IMR-90 (cell line): Measurements from ENCODE around the gene AGPAT3. TPM values are rescaled to one million over a fixed set of nuclear protein-coding genes. Genes with fewer than 3 reads are reported as not detected.

Source experiments
- ATAC-seq: fragments of 200-7000 bp; cut with Tn5 transposase; 2 replicates; pipeline ENCODE4 v1.9.1; 2020; ENCODE audit warnings: low read depth, mild to moderate bottlenecking, moderate library complexity
- BruUV-seq: library from RNA; stranded (reverse); fragments of 400-500 nt; replicated peaks from 2 replicates; lab custom pipeline; 2021; lab: Mats Ljungman, UMichigan
- CTCF ChIA-PET: fragments of 300-600 bp; formaldehyde crosslinking; extraction: SDS; loops from one replicate; lab custom pipeline; 2021; ENCODE audit warnings: antibody characterized with exemption; lab: Yijun Ruan, JAX
- POLR2A ChIA-PET: fragments of 300-600 bp; sonication (Branson Sonifier 250); formaldehyde crosslinking; loops from one replicate; lab custom pipeline; 2022; ENCODE audit warnings: antibody characterized with exemption; ENCODE audit not compliant: unreplicated experiment; lab: Charles Lee
- DNase-seq: peaks from one replicate; pipeline ENCODE4 v3.0.0; 2013
- H2AFZ ChIP-seq: replicated peaks from 2 replicates; pipeline ENCODE3; 2013; ENCODE audit warnings: low read length, mild to moderate bottlenecking; ENCODE audit not compliant: poor library complexity
- H2AK5ac ChIP-seq: 2 replicates; pipeline ENCODE4 v1.6.1; 2013; ENCODE audit warnings: low read depth, low read length, inconsistent platforms
- H2AK9ac ChIP-seq: replicated peaks from 2 replicates; pipeline ENCODE3; 2013; ENCODE audit warnings: mild to moderate bottlenecking, low read depth, low read length, moderate library complexity; ENCODE audit not compliant: poor library complexity
- H2BK120ac ChIP-seq: 2 replicates; pipeline ENCODE4 v1.6.1; 2013; ENCODE audit warnings: low read depth, low read length, inconsistent platforms
- H2BK15ac ChIP-seq: 3 replicates; pipeline ENCODE4 v1.6.1; 2013; ENCODE audit warnings: low read depth, low read length, inconsistent platforms
- H2BK20ac ChIP-seq: 2 replicates; pipeline ENCODE4 v1.6.1; 2013; ENCODE audit warnings: low read depth, mild to moderate bottlenecking, inconsistent platforms, low read length, moderate library complexity
- H2BK5ac ChIP-seq: 2 replicates; pipeline ENCODE4 v1.6.1; 2013; ENCODE audit warnings: mild to moderate bottlenecking, low read depth, low read length, inconsistent platforms; ENCODE audit not compliant: poor library complexity, severe bottlenecking
- H3K14ac ChIP-seq: replicated peaks from 2 replicates; pipeline ENCODE4 v1.6.1; 2013; ENCODE audit warnings: low read depth, low read length, inconsistent platforms
- H3K18ac ChIP-seq: 2 replicates; pipeline ENCODE4 v1.6.1; 2013; ENCODE audit warnings: low read depth, low read length, control low read depth
- H3K23ac ChIP-seq: 2 replicates; pipeline ENCODE4 v1.6.1; 2013; ENCODE audit warnings: low read depth, low read length, inconsistent platforms
- H3K27ac ChIP-seq: 2 replicates; pipeline ENCODE4 v1.5.1; 2013; ENCODE audit warnings: mild to moderate bottlenecking, control low read depth, low read length; ENCODE audit not compliant: insufficient read depth
- H3K27me3 ChIP-seq: 2 replicates; pipeline ENCODE4 v1.6.1; 2013; ENCODE audit warnings: low read length; ENCODE audit not compliant: control insufficient read depth, insufficient read depth
- H3K36me3 ChIP-seq: 2 replicates; pipeline ENCODE4 v1.6.1; 2013; ENCODE audit warnings: low read length, mixed read lengths; ENCODE audit not compliant: control insufficient read depth, insufficient read depth
- H3K4ac ChIP-seq: 2 replicates; pipeline ENCODE4 v1.6.1; 2013; ENCODE audit warnings: low read depth, low read length, inconsistent platforms
- H3K4me1 ChIP-seq: 2 replicates; pipeline ENCODE4 v1.6.1; 2013; ENCODE audit warnings: low read length, mixed read lengths; ENCODE audit not compliant: control insufficient read depth, insufficient read depth
- H3K4me2 ChIP-seq: 2 replicates; pipeline ENCODE4 v1.6.1; 2013; ENCODE audit warnings: low read depth, mild to moderate bottlenecking, control low read depth, low read length, moderate library complexity
- H3K4me3 ChIP-seq: 2 replicates; pipeline ENCODE4 v1.5.1; 2013; ENCODE audit warnings: low read depth, mild to moderate bottlenecking, control low read depth, low read length, moderate library complexity; ENCODE audit not compliant: insufficient read depth
- H3K56ac ChIP-seq: 2 replicates; pipeline ENCODE4 v1.6.1; 2013; ENCODE audit warnings: low read length, inconsistent platforms; ENCODE audit not compliant: insufficient read depth; ENCODE audit errors: extremely low read depth
- H3K79me1 ChIP-seq, 2 experiments: 2 replicates each; pipeline ENCODE4 v1.6.1; 2013; ENCODE audit warnings: low read length in 2 of 2, inconsistent platforms in 1 of 2, low read depth in 1 of 2
- H3K9ac ChIP-seq: 2 replicates; pipeline ENCODE4 v1.6.1; 2013; ENCODE audit warnings: low read depth, low read length, control low read depth
- H3K9me1 ChIP-seq: 2 replicates; pipeline ENCODE4 v1.6.1; 2013; ENCODE audit warnings: low read length, inconsistent platforms; ENCODE audit not compliant: insufficient read depth
- H3K9me3 ChIP-seq: 2 replicates; pipeline ENCODE4 v1.6.1; 2013; ENCODE audit warnings: low read length; ENCODE audit not compliant: control insufficient read depth, insufficient read depth
- H4K20me1 ChIP-seq: 2 replicates; pipeline ENCODE4 v1.6.1; 2013; ENCODE audit warnings: low read length, inconsistent platforms; ENCODE audit not compliant: insufficient read depth
- H4K5ac ChIP-seq: 2 replicates; pipeline ENCODE4 v1.6.1; 2013; ENCODE audit warnings: mild to moderate bottlenecking, low read depth, low read length, control low read depth
- H4K8ac ChIP-seq, 2 experiments: 2 replicates each; pipeline ENCODE4 v1.6.1; 2013; ENCODE audit warnings: low read depth in 2 of 2, low read length in 2 of 2, control low read depth in 1 of 2, inconsistent platforms in 1 of 2
- H4K91ac ChIP-seq: 2 replicates; pipeline ENCODE4 v1.6.1; 2013; ENCODE audit warnings: low read depth, low read length, inconsistent platforms; ENCODE audit not compliant: insufficient read depth
- BHLHE40 ChIP-seq: fragments of 150-350 bp; IDR thresholded peaks from 2 replicates; pipeline ENCODE4 v1.6.1; 2016; ENCODE audit warnings: mild to moderate bottlenecking, low read depth, low read length
- CEBPB ChIP-seq: IDR thresholded peaks from 2 replicates; pipeline ENCODE4 v1.6.1; 2012; ENCODE audit warnings: low read depth, low read length, improper control_type of control experiment
- CHD1 ChIP-seq: IDR thresholded peaks from 2 replicates; pipeline ENCODE4 v1.6.1; 2012; ENCODE audit warnings: low read depth, low read length, improper control_type of control experiment
- CTCF ChIP-seq: conservative IDR thresholded peaks from 2 replicates; pipeline ENCODE4 v1.5.1; 2012; ENCODE audit warnings: mild to moderate bottlenecking, low read depth, low read length, improper control_type of control experiment
- FOS ChIP-seq: fragments of 150-350 bp; IDR thresholded peaks from 2 replicates; pipeline ENCODE4 v1.6.1; 2016; ENCODE audit warnings: low read depth, low read length
- MAZ ChIP-seq: IDR thresholded peaks from 2 replicates; pipeline ENCODE4 v1.6.1; 2012; ENCODE audit warnings: low read depth, mild to moderate bottlenecking, low read length, improper control_type of control experiment, moderate library complexity, borderline replicate concordance
- RAD21 ChIP-seq: IDR thresholded peaks from 2 replicates; pipeline ENCODE4 v1.6.1; 2012; ENCODE audit warnings: low read length, improper control_type of control experiment
- RCOR1 ChIP-seq: IDR thresholded peaks from 2 replicates; pipeline ENCODE4 v1.6.1; 2012; ENCODE audit warnings: mild to moderate bottlenecking, low read length, improper control_type of control experiment; ENCODE audit not compliant: insufficient replicate concordance
- SMC3 ChIP-seq: fragments of 150-350 bp; IDR thresholded peaks from 2 replicates; pipeline ENCODE4 v1.6.1; 2016; ENCODE audit warnings: low read depth, mild to moderate bottlenecking, antibody characterized with exemption, low read length, moderate library complexity
- USF2 ChIP-seq: fragments of 150-350 bp; IDR thresholded peaks from 2 replicates; pipeline ENCODE4 v1.6.1; 2017; ENCODE audit warnings: mild to moderate bottlenecking, antibody characterized with exemption, low read length, low read depth
- WGBS, 2 experiments: methylation state at CpG; one replicate each; pipeline versions ENCODE4 v1.1.5 to v1.1.7; 2013; ENCODE audit warnings: missing lambda C conversion rate in 2 of 2; ENCODE audit not compliant: insufficient read length in 1 of 2; ENCODE audit errors: extremely low coverage in 2 of 2; 5-methylcytosine and 5-hydroxymethylcytosine counted together
- dilution Hi-C: fragments of 300-500 bp; cut with HindIII; formaldehyde crosslinking; loops from one replicate; pipeline ENCODE4 v1.14.3; 2018; ENCODE audit warnings: low sequenced_read_pairs; ENCODE audit not compliant: unreplicated experiment
- in situ Hi-C: fragments of 300-500 bp; cut with MboI; formaldehyde crosslinking; loops from 3 replicates; pipeline ENCODE4 v1.14.3; 2019; ENCODE audit warnings: low sequenced_read_pairs, inconsistent platforms, mixed read lengths
- intact Hi-C: fragments of 100-400 bp; cut with micrococcal nuclease; formaldehyde crosslinking; loops from 2 replicates; pipeline ENCODE4 v1.10.0; 2022
- polyA plus RNA-seq, 3 experiments: library from polyadenylated mRNA; depleted of rRNA; stranded (reverse); fragments of >200 nt; gene quantifications; 2 replicates each; pipeline ENCODE4 v1.2.3, GENCODE V29; 2012; ENCODE audit warnings: low replicate concordance in 1 of 3
- total RNA-seq: library from RNA; depleted of rRNA; stranded (reverse); fragments of >200 nt; gene quantifications from 2 replicates; pipeline ENCODE4 v1.2.3, GENCODE V29; 2012

AGPAT3 gene
- total and polyA plus RNA-seq, 2 of the 4 experiments (the other 2 are of a cell fraction), result 27.1 to 38.7 TPM

GRCh38 chr21:43866659-43867331 is 1.8 kb downstream of the AGPAT3 start:
- intact Hi-C loops, result no loop called here
- Histone ChIP-seq H3K56ac (no peak overlapping the region), H3K27me3 (no peaks in the 10 kb centered on the region), H2AK9ac (peak overlapping the region; percentile 74), H3K9me3 (no peaks in the 10 kb centered on the region), H4K8ac (peak overlapping the region in 1 of 2 experiments; percentile 73; a peak in 2 of 4 replicates), H3K79me1 (peaks cover 27 to 52% of the 10 kb centered on the region in 2 experiments), H2BK20ac (no peak overlapping the region), H2BK120ac (0 out of 2 replicates have a peak overlapping the region, but pooled peaks have one; percentile 9), H4K91ac (no peak overlapping the region), H3K14ac (peak overlapping the region; percentile 72; the same call in 1 of the 2 replicates), H3K9me1 (peaks cover 15% of the 10 kb centered on the region; the same call in 1 of the 2 replicates), H3K18ac (no peak overlapping the region), H3K4ac (peak overlapping the region; percentile 46), H3K23ac (peak overlapping the region; percentile 89; the same call in 1 of the 2 replicates), H4K5ac (no peak overlapping the region), H2AK5ac (peak overlapping the region; percentile 23), H3K27ac (peak overlapping the region; percentile 3; the same call in 1 of the 2 replicates), H3K4me2 (peak overlapping the region; percentile 91), H3K9ac (peak overlapping the region; percentile 40), H2AFZ (peak overlapping the region; percentile 87), H3K4me3 (peak overlapping the region; percentile 90), H2BK15ac (no peak overlapping the region), H3K36me3 (peaks cover 12% of the 10 kb centered on the region), H2BK5ac (no peak overlapping the region), H3K4me1 (peaks cover 12% of the 10 kb centered on the region), H4K20me1 (peaks cover 47% of the 10 kb centered on the region)
- BruUV-seq, result no TSS peak
- DNase-seq (no peak), ATAC-seq (no peak)
- CTCF ChIA-PET, result no interaction called here
- WGBS, 2 experiments, result 87% methylated on average over 7 of the region's 24 CpGs; no CpG with 5 or more reads in 1 of the 2 experiments
- POLR2A ChIA-PET, result no interaction called here
- dilution Hi-C loops, result no loop called here
- TF ChIP-seq MAZ, result no peak
- no peak for TF ChIP-seq SMC3
- no peak for TF ChIP-seq CTCF
- no peak for TF ChIP-seq CEBPB
- TF ChIP-seq BHLHE40, result no peak
- TF ChIP-seq CHD1, result no peak
- TF ChIP-seq USF2, result no peak
- TF ChIP-seq RCOR1, result no peak
- no peak for TF ChIP-seq FOS
- TF ChIP-seq RAD21, result no peak
- in situ Hi-C loops, result no loop called here
